Measurements from ENCODE around the gene NCOR2.

Gene NCOR2

DNA sequence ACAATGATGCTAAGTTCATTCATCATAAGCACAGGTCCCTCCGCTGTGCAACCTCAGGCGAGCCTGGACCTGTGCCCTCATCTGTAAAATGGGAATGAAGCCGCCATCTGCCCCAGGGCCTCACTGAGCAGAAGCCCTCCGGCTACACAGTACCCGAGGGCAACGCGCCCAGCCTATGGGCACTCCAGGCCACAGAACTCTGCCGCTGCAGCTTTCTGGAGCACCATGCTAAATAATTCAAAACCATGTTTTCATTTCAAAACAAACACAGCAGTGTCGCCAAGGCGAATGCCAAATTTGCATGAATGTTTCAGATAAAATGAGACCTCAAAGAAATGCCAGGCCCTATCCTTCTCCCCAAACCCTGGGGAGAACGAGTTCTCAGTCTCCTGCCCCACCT lies 4.0 kb downstream of the NCOR2 start:
- peak in 1 of 10 donors; percentile 82 for DNase-seq
- intact Hi-C loops (cut with DNase I), result loop anchor here (10.0 kb wide), 1 partner anchor 169 kb away; no protein-coding TSS in a partner anchor

- intact Hi-C loops (cut with DNase I), result loop anchor here (10.0 kb wide), 1 partner anchor 168 kb away; no protein-coding TSS in a partner anchor
- DNase-seq, result peak in 1 of 10 donors; percentile 49
Measured at GRCh38 chr12:124562796-124563181, 4.6 kb downstream of the NCOR2 start.

GRCh38 chr12:124562018-124562795 lies 5.2 kb downstream of the NCOR2 start:
- intact Hi-C loops (cut with DNase I), result loop anchor here (10.0 kb wide), 1 partner anchor 167 kb away; no protein-coding TSS in a partner anchor
- peak in 1 of 10 donors; percentile 49 for DNase-seq

DNA sequence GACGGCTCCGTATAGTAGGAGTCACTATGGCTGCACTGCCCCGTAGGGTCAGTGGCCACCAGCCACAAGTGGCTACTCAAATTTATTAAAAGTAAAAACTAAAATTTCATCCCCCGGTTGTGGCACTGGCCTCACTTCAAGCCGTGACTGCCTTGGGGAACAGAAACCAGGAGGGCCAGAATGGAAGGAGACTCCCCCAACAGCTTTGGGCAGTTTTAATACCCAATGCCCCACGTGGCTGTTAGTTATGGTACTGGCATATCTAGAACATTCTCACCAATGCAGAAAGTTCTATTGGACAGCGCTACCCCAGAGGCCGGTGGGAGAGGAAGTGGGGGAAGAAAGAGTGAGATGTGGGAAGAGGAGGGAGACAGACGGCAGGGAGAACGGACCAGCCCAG lies 6.2 kb downstream of the NCOR2 start:
- intact Hi-C loops (cut with DNase I), result loop anchor here (10.0 kb wide), 1 partner anchor 166 kb away; no protein-coding TSS in a partner anchor
- DNase-seq, result peak in 1 of 10 donors; percentile 60

GRCh38 chr12:124560146-124560890 lies 7.1 kb downstream of the NCOR2 start:
- intact Hi-C loops (cut with DNase I), result loop anchor here (10.0 kb wide), 1 partner anchor 166 kb away; no protein-coding TSS in a partner anchor
- DNase-seq, result peak in 1 of 10 donors; percentile 53

- DNase-seq, result no peak
- intact Hi-C loops (cut with DNase I), result loop anchor here (10.0 kb wide), 1 partner anchor 165 kb away; no protein-coding TSS in a partner anchor
Measured at GRCh38 chr12:124559182-124560017, 8.0 kb downstream of the NCOR2 start.

GRCh38 chr12:124558313-124558712 lies 9.1 kb downstream of the NCOR2 start:
- intact Hi-C loops (cut with DNase I), result no loop called here
- peak in 1 of 10 donors; percentile 82 for DNase-seq

DNA sequence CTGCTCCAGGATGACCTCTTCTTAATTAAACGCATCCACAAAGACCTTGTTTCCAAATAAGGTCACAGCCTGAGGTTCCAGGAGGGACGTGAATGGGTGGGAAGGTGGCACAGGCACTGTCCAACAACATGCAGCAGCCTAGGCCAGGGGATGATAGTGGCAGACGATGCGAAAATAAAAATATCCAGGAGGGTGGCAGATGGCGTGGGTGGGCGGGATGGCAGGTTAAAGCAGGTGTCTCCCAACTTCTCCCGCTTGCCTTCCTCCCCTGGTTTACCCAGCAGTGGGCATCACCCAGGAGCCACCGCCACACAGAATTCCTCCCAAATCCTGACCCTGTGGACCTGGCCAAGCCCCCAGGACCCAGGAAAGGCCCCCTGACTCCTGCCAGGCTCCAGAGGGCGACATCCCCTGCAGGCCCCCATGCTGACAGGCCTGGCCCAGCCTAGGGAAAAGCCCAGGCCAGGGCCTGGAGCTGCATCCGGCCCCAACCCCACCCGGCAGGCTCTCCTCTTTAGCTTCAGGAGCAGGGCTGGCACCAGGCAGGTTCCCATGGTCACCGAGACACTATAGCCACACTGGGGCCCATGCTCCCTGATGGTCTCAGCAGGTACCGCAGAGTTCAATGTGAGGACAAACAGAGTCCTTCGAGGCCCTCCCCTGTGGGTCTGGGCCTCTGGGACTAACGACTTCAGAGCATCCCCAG lies 9.7 kb downstream of the NCOR2 start:
- intact Hi-C loops (cut with DNase I), result no loop called here
- peak in 1 of 10 donors; percentile 78 for DNase-seq

DNA sequence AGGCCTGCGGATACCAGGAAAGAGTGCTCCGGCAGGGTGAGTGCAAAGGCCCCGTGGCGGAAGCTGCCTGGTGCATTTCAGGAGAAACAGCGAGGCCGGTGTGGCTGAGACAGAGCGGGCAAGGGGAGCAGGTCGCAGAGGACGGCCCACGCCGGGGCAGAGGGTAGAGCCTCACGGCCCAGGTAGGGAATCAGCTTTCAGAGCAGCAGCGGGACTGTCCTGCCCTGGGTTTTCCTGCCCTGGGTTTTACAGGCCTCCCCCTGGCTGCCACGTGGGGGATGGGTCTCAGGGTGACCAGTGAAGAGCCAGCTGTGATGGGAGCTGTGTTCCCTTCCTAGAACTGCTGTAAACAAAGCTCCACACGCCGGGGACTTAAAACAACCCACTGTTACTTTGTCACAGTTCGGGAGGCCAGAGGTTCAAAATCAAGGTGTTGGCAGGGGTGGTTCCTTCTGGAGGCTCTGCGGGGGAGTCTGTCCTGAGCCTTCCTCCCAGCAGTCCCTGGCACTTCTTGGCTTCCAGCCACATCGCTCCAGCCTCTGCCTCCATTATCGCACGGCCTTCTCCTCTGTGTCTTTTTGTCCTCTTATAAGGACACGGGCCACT lies 10.4 kb downstream of the NCOR2 start:
- intact Hi-C loops (cut with DNase I), result no loop called here
- peak in 3 of 10 donors; percentile 55 to 92 (median 64) for DNase-seq

DNA sequence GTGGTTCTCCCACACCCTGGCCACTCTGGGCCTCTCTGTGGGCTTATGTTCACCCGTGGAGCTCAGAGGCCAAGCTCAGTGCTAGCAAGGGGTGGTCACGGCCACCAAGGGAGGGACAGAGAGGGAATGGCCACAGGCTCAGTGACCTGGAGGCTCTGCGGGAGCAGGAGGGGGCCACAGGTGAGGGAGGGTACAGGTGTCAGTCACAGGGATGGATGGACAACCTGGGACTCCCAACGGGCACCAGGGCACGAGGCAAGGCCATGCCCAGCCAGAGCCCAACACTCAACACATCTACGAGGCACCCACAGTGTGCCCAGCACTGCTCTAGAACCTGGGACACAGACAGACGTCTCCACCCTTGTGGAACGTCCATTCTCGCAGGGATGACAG lies 11.3 kb downstream of the NCOR2 start:
- no peak for DNase-seq
- intact Hi-C loops (cut with DNase I), result no loop called here

GRCh38 chr12:124555168-124556073 lies 12.0 kb downstream of the NCOR2 start:
- no peak for DNase-seq
- intact Hi-C loops (cut with DNase I), result no loop called here

DNA sequence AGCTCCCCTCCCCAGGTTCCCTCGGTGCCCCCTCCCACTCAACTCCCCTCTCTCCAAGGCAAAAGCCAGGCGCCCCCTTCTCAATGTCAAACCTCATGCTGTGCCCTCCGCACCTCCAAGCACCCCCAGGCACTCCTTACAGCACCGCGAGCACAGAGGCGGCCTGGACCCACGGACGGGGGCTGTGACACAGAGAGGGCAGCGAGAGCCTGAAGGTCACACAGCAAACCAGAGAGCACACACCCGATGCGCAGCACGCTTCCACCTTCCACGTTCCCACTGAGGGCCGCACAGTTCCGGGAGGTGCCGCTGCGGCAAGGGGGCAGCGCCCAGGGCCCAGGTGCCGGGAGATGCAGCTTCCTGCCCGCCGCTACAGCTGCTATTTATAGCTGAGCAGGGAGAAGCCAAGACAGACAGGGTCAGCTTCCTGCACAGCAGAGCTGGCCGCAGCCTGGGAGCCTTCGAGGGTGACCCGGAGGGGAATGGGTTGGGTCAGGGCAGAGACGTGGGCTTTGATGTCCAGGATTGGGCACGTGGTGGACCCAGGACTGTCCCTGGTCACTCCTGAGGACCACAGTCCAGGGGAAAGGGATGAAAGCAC lies 12.9 kb downstream of the NCOR2 start:
- intact Hi-C loops (cut with DNase I), result no loop called here
- no peak for DNase-seq

GRCh38 chr12:124553862-124554428 lies 13.5 kb downstream of the NCOR2 start:
- no peak for DNase-seq
- intact Hi-C loops (cut with DNase I), result no loop called here

GRCh38 chr12:124551268-124552144 lies 15.9 kb downstream of the NCOR2 start:
- intact Hi-C loops (cut with DNase I), result no loop called here
- peak in 2 of 10 donors; percentile 42 to 92 for DNase-seq

GRCh38 chr12:124550123-124551089 lies 17.0 kb downstream of the NCOR2 start:
- DNase-seq, result no peak
- intact Hi-C loops (cut with DNase I), result no loop called here
